Gastroesophageal sphincter (tissue), 4 donors: ENCODE measurements around the gene ME1. TPM values are rescaled to one million over a fixed set of nuclear protein-coding genes. Genes with fewer than 3 reads are reported as not detected.
A peak's percentile ranks its signal among the peaks of the same experiment; 100 is the strongest.

ENCODE experiments used
- ATAC-seq: fragments of 150-250 bp; one replicate; pipeline ENCODE4 v1.9.1; 2016; ENCODE audit warnings: mild to moderate bottlenecking, moderate library complexity
- H3K27ac ChIP-seq, 4 donors: fragments of 200-600 bp; sonication (generic) in 3 of 4; 1 replicate in 3 of 4; 2 replicates in 1 of 4; pipeline ENCODE4 v1.5.1; 2016 to 2019
- H3K27me3 ChIP-seq: fragments of 200-600 bp; sonication (generic); one replicate; pipeline ENCODE4 v1.5.1; 2019
- H3K36me3 ChIP-seq, 2 donors: fragments of 200-600 bp; sonication (generic); one replicate each; pipeline ENCODE4 v1.5.1; 2019; ENCODE audit warnings: control low read depth in 1 of 2
- H3K4me1 ChIP-seq, 3 donors: fragments of 200-600 bp; sonication (generic); 1 replicate in 2 of 3; 2 replicates in 1 of 3; pipeline ENCODE4 v1.5.1; 2016 to 2019; ENCODE audit warnings: control low read depth in 2 of 3
- H3K4me3 ChIP-seq, 2 donors: fragments of 200-600 bp; sonication (generic); one replicate each; pipeline ENCODE4 v1.5.1; 2019; ENCODE audit warnings: mild to moderate bottlenecking in 1 of 2, moderate library complexity in 1 of 2
- H3K9me3 ChIP-seq, 3 donors: fragments of 200-600 bp; sonication (generic); one replicate each; pipeline ENCODE4 v1.5.1; 2017 to 2019; ENCODE audit warnings: control low read depth in 2 of 3
- CTCF ChIP-seq, 4 experiments: fragments of 200-600 bp in 2 of 4; fragments of 450-650 bp in 2 of 4; sonication (generic) in 1 of 4; IDR thresholded peaks; one replicate each; pipeline ENCODE4 v1.5.1; 2017 to 2019; ENCODE audit warnings: antibody characterized with exemption in 4 of 4, mild to moderate bottlenecking in 2 of 4, moderate library complexity in 2 of 4
- EP300 ChIP-seq: sonication (generic); formaldehyde crosslinking; IDR thresholded peaks from one replicate; pipeline ENCODE4 v1.6.1; 2017; ENCODE audit warnings: antibody characterized with exemption, mild to moderate bottlenecking
- POLR2A ChIP-seq, 2 donors: fragments of 450-650 bp; IDR thresholded peaks; one replicate each; pipeline ENCODE4 v1.6.1; 2017; ENCODE audit warnings: antibody characterized with exemption in 2 of 2, mild to moderate bottlenecking in 2 of 2, moderate library complexity in 1 of 2
- POLR2AphosphoS5 ChIP-seq: sonication (generic); formaldehyde crosslinking; IDR thresholded peaks from one replicate; pipeline ENCODE4 v1.6.1; 2017; ENCODE audit warnings: antibody characterized with exemption
- WGBS, 2 donors: methylation state at CpG; one replicate each; pipeline ENCODE4 v1.1.5; 2018; ENCODE audit warnings: low coverage in 1 of 2; 5-methylcytosine and 5-hydroxymethylcytosine counted together
- total RNA-seq, 4 donors: library from RNA; depleted of rRNA; stranded (reverse); fragments of >200 nt; gene quantifications; one replicate each; pipeline ENCODE4 v1.1.0, GENCODE V29; 2016

Gene ME1
- total RNA-seq, result 10 to 100 TPM; 18.8 to 33.3 (median 20.4) TPM

GRCh38 chr6:83430611-83431544 is at the start of gene ME1:
Gene ME1, minus strand, starts transcription at chr6:83431051. Its CDS starts 97 bp downstream, at chr6:83430954.
- Histone ChIP-seq H3K27ac (peak within 1 kb of the TSS; percentile 48 to 87 (median 81)), H3K9me3 (no peaks in the 10 kb centered on the region), H3K36me3 (no peaks in the 10 kb centered on the region), H3K4me1 (peaks cover 0 to 22% (median 0%) of the 10 kb centered on the region in 3 donors), H3K4me3 (peak within 1 kb of the TSS; percentile 72 to 74), H3K27me3 (no peaks in the 10 kb centered on the region)
- peak; percentile 92 for ATAC-seq
- WGBS, 2 donors, result 0% methylated on average over 5 of the region's 74 CpGs; no CpG with 5 or more reads in 1 of the 2 donors
- TF ChIP-seq POLR2AphosphoS5 (no peak), CTCF (IDR thresholded peaks at IDR 0.05) (no peak), POLR2A (IDR thresholded peaks at IDR 0.05) (peak; percentile 23 to 43), EP300 (no peak)

- no peaks in the 10 kb centered on the region for H3K27me3 ChIP-seq
- no peak for TF ChIP-seq POLR2AphosphoS5
- TF ChIP-seq CTCF (IDR thresholded peaks at IDR 0.05), result no peak
- TF ChIP-seq POLR2A (IDR thresholded peaks at IDR 0.05), result no peak
- TF ChIP-seq EP300, result no peak
- 80 to 94% methylated on average over 1 of the region's 1 CpG for WGBS, 2 donors
- no peak overlapping the region for H3K4me3 ChIP-seq
- H3K9me3 ChIP-seq, result no peaks in the 10 kb centered on the region
- H3K27ac ChIP-seq, result no peak overlapping the region
- ATAC-seq, result no peak
- H3K4me1 ChIP-seq, result no peaks in the 10 kb centered on the region
- no peaks in the 10 kb centered on the region for H3K36me3 ChIP-seq
These were observed 49.6 kb upstream of the ME1 start for GRCh38 chr6:83480470-83480869.

- ATAC-seq, result no peak
- Histone ChIP-seq H3K36me3 (no peaks in the 10 kb centered on the region), H3K4me1 (no peaks in the 10 kb centered on the region), H3K27me3 (no peaks in the 10 kb centered on the region), H3K4me3 (no peak overlapping the region), H3K27ac (no peak overlapping the region), H3K9me3 (no peaks in the 10 kb centered on the region)
- TF ChIP-seq POLR2AphosphoS5 (no peak), CTCF (IDR thresholded peaks at IDR 0.05) (no peak), EP300 (no peak), POLR2A (IDR thresholded peaks at IDR 0.05) (no peak)
- 30% methylated on average over 1 of the region's 1 CpG; no CpG with 5 or more reads in 1 of the 2 donors for WGBS, 2 donors
These were observed 48.5 kb upstream of the ME1 start for GRCh38 chr6:83479389-83479788.

GRCh38 chr6:83476971-83477370 is 46.1 kb upstream of the ME1 start:
- no peak for TF ChIP-seq EP300
- Histone ChIP-seq H3K27me3 (no peaks in the 10 kb centered on the region), H3K36me3 (no peaks in the 10 kb centered on the region), H3K4me3 (no peak overlapping the region), H3K4me1 (no peaks in the 10 kb centered on the region), H3K9me3 (no peaks in the 10 kb centered on the region), H3K27ac (no peak overlapping the region)
- no peak for ATAC-seq
- 100% methylated on average over 1 of the region's 1 CpG for WGBS, 2 donors

GRCh38 chr6:83474309-83474708 is 43.5 kb upstream of the ME1 start:
- 49 to 64% methylated on average over 4 of the region's 4 CpGs for WGBS, 2 donors

More at GRCh38 chr6:83474309-83474708, 43.5 kb upstream of the ME1 start:
- TF ChIP-seq POLR2AphosphoS5 (no peak), CTCF (IDR thresholded peaks at IDR 0.05) (no peak), POLR2A (IDR thresholded peaks at IDR 0.05) (no peak), EP300 (no peak)
- peak; percentile 14 for ATAC-seq
- H3K27ac ChIP-seq, result no peak overlapping the region
- no peaks in the 10 kb centered on the region for H3K9me3 ChIP-seq
- H3K4me3 ChIP-seq, result no peak overlapping the region
- H3K27me3 ChIP-seq, result no peaks in the 10 kb centered on the region
- no peaks in the 10 kb centered on the region for H3K4me1 ChIP-seq
- no peaks in the 10 kb centered on the region for H3K36me3 ChIP-seq
